GOT3 (cell line): ENCODE results near the gene DTX1.
A peak's percentile ranks its signal among the peaks of the same experiment; 100 is the strongest.

Experiments used
- DNase-seq: peaks from one replicate; lab custom pipeline; 2025; ENCODE audit warnings: mixed read lengths; lab: John Stamatoyannopoulos, UW

Gene DTX1

GRCh38 chr12:113056631-113057488 lies at the start of gene DTX1:
Gene DTX1, plus strand, starts transcription at chr12:113056730. Its CDS starts 1,463 bp downstream, at chr12:113058193.
- DNase-seq, result no peak

GRCh38 chr12:113007166-113007565 lies 49.4 kb upstream of the DTX1 start:
- DNase-seq, result peak; percentile 24

- DNase-seq, result no peak
Measured at GRCh38 chr12:113010701-113011100, 45.8 kb upstream of the DTX1 start.

- DNase-seq, result no peak
Measured at GRCh38 chr12:113014565-113014964, 42.0 kb upstream of the DTX1 start.

- DNase-seq, result no peak
Measured at GRCh38 chr12:113016796-113017195, 39.7 kb upstream of the DTX1 start.

GRCh38 chr12:113019025-113019424 lies 37.5 kb upstream of the DTX1 start:
- no peak for DNase-seq

- DNase-seq, result no peak
Measured at GRCh38 chr12:113021500-113021899, 35.0 kb upstream of the DTX1 start.

DNA sequence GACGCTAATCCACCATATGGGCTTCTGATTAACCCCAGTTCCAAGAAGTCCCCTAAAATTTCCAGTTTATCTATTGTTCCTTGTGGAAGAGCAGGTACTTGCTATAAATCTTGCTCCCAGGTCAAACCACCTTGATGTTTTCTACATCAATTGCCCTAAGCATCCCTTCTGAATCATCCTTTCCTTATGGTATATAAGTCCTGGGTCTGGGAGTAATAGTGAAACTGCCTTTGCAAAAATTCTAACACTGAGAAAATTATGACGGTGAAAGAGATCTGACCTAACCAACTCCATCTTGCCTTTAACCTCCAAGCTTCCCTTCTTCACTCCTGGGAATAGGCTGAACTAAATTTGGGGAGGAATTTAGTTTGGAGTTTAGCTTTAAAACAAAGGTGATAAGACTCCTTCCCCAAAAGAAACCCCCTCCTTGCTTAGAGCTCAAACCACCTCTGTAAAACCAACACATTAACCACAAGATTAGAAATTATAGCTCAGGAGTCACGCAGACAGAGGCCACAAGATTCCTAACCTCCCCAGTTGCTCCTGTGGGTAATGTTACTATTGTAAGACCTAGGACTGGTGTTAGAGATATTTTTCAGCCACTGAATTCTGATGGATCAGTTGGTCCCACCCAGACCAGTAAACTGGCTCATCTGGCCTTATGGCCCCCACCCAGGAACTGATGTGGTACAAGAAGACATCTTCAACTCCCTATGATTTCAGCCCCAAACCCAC lies 33.8 kb upstream of the DTX1 start:
- no peak for DNase-seq

GRCh38 chr12:113027726-113028125 lies 28.8 kb upstream of the DTX1 start:
- DNase-seq, result no peak

DNA sequence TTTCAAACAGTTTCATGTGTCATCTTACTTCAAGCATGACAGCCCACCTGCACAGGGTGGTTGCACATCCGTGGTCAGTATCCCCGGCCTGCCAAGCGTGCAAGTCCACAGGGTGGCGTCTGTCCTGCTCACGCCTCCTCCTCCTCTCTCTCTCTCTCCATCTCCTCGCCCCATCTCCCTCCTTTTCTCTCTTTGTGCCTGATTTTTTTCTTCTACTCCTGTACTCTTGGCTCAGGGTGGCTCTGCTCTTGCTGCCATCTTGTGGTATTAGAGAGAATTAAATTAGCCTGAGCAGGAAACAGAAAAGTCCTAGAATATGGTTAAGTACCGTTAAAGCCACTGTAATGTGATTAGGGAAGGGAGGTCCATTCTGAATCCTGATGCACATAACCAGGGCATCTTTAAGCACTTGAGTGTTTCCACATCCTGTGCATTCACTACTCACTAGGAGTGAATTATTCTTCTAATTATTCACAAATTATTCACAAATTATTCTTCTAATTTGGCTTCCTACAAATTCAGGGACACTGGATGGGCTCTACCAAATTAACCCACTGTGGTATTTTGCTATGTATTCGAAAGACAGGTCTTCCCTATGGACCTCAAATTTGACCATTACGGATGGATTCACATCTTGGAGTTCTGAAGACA lies 25.5 kb upstream of the DTX1 start:
- DNase-seq, result no peak

- no peak for DNase-seq
Measured at GRCh38 chr12:113039911-113040445, 16.6 kb upstream of the DTX1 start.

- DNase-seq, result peak; percentile 82
Measured at GRCh38 chr12:113040722-113041171, 15.8 kb upstream of the DTX1 start.

DNA sequence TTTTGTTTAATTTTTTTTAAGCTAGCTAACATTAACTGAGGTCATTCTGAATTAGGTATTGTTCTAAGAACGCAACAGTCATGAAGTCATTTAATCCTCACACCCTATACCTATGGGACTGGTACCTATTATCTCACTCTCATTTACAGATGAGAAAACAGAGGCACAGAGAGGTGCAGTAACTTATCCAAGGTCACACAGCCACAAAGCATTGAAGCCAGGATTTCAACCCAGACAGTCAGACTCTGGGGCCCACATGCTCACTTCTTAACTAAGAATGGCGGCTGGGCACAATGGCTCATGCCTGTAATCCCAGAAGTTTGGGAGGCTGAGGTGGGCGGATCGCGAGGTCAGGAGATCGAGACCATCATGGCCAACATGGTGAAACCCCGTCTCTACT lies 15.0 kb upstream of the DTX1 start:
- DNase-seq, result no peak

DNA sequence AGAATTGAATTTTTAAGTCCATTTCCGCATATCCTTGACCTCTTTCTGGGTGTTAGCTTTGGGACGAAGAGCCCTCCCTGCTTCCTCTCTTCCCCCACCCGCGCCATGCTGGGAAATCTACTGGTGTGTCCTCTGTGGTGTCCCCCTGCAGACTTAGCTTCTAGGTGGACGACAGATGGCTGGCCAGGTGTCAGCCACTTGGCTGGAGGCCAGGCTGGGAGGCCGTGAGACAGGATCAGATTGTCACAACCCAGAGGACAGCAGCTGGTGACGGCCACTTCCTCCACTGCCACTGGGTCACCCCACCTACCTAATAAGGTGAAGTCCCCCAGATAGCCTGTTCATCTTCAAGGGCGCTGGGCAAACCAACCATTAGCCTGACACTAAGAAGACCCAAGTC lies 13.3 kb upstream of the DTX1 start:
- no peak for DNase-seq

DNA sequence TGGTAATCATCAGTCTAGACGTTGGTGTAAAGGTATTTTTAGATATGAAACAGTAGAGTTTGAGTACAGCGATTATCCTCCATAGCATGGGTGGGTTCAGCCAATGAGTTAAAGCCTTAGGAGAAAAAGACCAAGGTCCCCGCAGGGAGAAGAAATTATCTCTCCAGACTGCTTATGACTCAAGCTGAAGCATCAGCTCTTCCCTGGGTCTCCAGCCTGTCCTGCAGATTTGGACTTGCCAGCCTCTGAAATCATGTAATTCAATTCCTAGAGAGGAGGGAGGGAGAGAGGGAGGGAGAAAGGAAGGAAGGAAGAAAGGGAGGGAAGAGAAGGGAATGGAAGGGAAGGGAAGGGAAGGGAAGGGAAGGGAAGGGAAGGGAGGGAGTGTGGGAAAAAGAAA lies 12.0 kb upstream of the DTX1 start:
- no peak for DNase-seq

DNA sequence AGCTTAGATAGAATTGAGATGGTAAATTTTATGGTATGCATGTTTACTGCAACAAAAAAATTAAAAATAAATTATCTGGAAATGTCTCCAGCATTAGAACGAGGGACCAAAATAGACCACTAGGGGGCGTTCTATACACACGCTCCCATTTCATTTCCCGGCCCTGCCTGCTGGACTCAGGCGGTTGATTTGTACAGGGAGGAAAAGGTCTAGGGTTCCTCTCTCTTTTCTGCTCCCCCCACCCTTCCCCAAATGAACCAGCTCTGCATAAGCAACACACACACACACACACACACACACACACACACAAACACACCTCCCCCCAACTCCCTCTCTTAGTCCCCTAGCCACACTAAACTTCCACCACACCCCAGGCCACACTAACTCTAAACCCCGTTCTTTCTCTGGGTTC lies 7.8 kb upstream of the DTX1 start:
- DNase-seq, result no peak

DNA sequence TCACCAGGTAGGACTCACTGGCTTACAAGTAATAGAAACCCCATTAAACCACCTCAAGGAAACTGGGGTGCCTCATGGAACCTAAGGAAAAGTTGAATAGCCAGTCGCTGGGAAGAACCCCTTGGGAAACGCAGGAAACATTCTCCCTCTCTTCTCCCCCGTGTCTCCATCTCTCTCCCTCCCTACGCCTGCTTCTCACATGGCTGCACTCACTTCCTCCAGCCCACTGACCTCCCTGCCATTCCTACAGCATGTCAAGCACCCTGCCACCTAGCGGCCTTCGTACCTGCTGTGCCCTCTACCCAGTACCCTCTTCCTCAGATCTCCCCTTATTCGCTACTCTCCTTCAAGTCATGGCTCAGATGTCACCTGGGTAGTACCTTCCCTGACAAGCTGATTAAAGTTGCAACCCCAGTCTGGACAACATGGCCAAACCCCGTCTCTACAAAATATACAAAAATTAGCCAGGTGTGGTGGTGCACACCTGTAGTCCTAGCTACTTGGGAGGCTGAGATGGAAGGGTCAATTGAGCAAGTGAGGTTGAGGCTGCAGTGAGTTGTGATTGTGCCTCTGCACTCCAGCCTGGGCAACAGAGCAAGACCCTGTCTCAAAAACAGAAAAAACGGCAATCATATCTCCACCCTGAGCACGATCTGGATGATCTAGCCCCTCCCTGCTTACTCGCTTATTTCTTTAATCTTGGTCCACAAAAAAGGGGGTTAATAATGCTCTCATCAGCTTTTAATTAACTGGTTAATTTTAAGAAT lies 6.4 kb upstream of the DTX1 start:
- DNase-seq, result no peak

- no peak for DNase-seq
Measured at GRCh38 chr12:113050795-113051194, 5.7 kb upstream of the DTX1 start.

- no peak for DNase-seq
Measured at GRCh38 chr12:113051759-113052158, 4.8 kb upstream of the DTX1 start.

- no peak for DNase-seq
Measured at GRCh38 chr12:113052326-113052725, 4.2 kb upstream of the DTX1 start.

DNA sequence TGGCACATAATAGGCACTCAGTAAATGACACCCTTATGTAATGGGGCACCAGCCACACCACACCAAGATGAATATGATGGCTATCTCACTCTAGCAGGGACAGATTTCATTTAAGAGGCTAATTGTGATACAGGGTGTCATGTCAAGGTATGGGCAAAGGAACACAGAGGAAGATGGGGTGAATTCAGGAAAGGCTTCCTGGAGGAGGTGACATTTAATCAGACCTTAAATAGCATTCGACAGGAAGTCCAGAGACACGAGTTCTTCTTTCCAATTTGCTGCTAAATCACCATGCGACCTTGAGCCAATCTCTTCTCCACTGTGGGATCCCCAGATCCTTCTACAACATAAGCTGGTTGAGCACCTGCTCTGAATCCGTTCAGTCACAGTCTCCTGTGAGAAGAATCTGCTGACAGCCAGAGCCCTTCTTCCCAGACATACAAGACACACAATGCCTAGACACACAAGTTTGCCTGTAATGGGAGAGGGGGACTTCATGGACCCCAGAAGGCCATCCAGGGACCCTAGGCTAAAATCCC lies 1.5 kb upstream of the DTX1 start:
- no peak for DNase-seq
